ENCODE measurements around the gene TTC7B.

The TTC7B gene

DNA sequence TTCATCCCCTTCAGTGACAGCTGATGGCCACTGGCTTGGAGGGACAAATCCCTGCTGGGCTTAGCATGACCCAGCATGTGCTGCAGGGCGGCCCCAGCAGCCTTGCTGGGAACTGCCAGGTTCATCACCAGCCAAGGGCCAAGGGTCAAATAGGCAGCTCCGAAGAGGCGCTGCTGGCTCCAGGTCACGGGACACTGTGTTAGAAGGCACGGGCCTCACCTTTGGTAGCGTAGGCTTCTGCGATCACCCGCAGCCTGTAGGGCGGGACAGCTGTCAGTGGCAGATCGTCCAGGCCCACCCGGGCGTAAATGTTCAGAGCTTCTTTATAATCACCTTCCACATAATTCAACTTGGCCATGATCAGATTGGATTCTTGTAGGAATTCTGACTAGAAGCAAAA, 35.7 kb downstream of the TTC7B start:
- Histone ChIP-seq H2BK12ac (ENCODE audit: low read length) (no peak overlapping the region), H2BK120ac (ENCODE audit: insufficient read depth, low read length, poor library complexity) (no peak overlapping the region)
- no peak for DNase-seq

DNA sequence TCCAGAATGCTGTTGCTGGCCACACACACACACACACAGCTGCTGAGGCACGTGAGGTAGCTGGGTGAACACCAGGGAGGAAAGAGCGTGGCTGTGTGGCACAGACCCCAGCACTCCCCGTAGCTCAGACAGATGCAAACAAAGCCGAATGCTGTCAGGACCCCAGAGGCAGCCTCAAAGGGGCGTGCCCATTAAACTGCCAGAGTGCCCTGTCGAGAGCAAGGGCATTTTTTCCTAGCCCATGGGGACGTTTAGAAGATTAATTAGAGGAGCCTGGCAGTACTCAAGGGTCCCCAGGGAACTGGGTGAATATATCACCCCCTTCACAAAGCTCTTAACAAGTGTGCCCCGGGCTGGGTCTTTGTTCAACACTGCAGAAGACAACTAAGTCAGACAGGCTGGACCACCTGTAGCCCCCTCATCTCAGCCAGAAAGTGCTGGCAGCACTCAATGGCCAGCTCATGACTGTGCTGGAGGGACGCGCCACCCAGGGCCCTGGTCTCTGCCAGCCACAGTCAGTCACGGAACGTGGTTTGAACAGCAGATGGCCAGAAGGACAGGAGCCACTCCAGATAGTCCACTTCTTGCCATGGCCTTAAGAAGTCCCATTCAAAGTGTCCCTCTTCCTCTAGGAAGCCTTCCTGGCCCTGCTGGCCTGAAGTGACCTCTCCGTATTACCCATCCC, 37.5 kb downstream of the TTC7B start:
- no peaks in the 10 kb centered on the region for H3K4me1 ChIP-seq (ENCODE audit: control insufficient read depth in 1 of 2, insufficient read depth in 2 of 2, low read length in 2 of 2)
- H3K14ac ChIP-seq (ENCODE audit: low read length), result no peak overlapping the region
- H3K27ac ChIP-seq (ENCODE audit: low read depth, low read length), result no peak overlapping the region
- H4K91ac ChIP-seq (ENCODE audit: low read depth, low read length), result no peak overlapping the region
- peaks cover 24 to 35% of the 10 kb centered on the region in 2 experiments for H3K36me3 ChIP-seq (ENCODE audit: control insufficient read depth in 1 of 2, insufficient read depth in 2 of 2, low read length in 2 of 2)
- WGBS (ENCODE audit: extremely low coverage, insufficient coverage, insufficient read length), result no CpG with 5 or more reads among the region's 13 CpGs
- H3K18ac ChIP-seq (ENCODE audit: low read length), result no peak overlapping the region
- no peak overlapping the region for H2AFZ ChIP-seq (ENCODE audit: insufficient read depth, low read length, poor library complexity)
- H3K79me2 ChIP-seq (ENCODE audit: control insufficient read depth, insufficient read depth, low read length, poor library complexity), result no peaks in the 10 kb centered on the region
- H3K79me1 ChIP-seq (ENCODE audit: low read length), result no peaks in the 10 kb centered on the region
- no peak overlapping the region for H3K23ac ChIP-seq (ENCODE audit: low read length)
- no peak overlapping the region for H4K12ac ChIP-seq (ENCODE audit: low read depth, low read length)
- H3K27me3 ChIP-seq (ENCODE audit: insufficient read depth, low read length), result no peaks in the 10 kb centered on the region
- H4K8ac ChIP-seq (ENCODE audit: low read depth, low read length), result no peak overlapping the region
- H2BK120ac ChIP-seq (ENCODE audit: insufficient read depth, low read length, poor library complexity), result no peak overlapping the region
- H2BK12ac ChIP-seq (ENCODE audit: low read length), result no peak overlapping the region
- no peak overlapping the region for H2BK5ac ChIP-seq (ENCODE audit: low read depth, low read length, poor library complexity)
- H3K9me3 ChIP-seq (ENCODE audit: insufficient read depth, low read depth, low read length), result peaks cover 3% of the 10 kb centered on the region
- H3K9ac ChIP-seq (ENCODE audit: low read length), result no peak overlapping the region
- H3K4me3 ChIP-seq (ENCODE audit: low read depth, low read length), result no peak overlapping the region
- no peak overlapping the region for H2AK5ac ChIP-seq (ENCODE audit: low read length)
- DNase-seq, result no peak
- no peak overlapping the region for H3K4me2 ChIP-seq (ENCODE audit: low read length)
- H3K4ac ChIP-seq (ENCODE audit: low read depth, low read length), result no peak overlapping the region

More for the DNA sequence above, 35.7 kb downstream of the TTC7B start:
- no peak overlapping the region for H3K4ac ChIP-seq (ENCODE audit: low read depth, low read length)
- no peak overlapping the region for H2AK5ac ChIP-seq (ENCODE audit: low read length)
- H3K4me2 ChIP-seq (ENCODE audit: low read length), result no peak overlapping the region
- peaks cover 5 to 11% of the 10 kb centered on the region in 2 experiments for H3K4me1 ChIP-seq (ENCODE audit: control insufficient read depth in 1 of 2, insufficient read depth in 2 of 2, low read length in 2 of 2)
- H3K27me3 ChIP-seq (ENCODE audit: insufficient read depth, low read length), result no peaks in the 10 kb centered on the region
- H2AFZ ChIP-seq (ENCODE audit: insufficient read depth, low read length, poor library complexity), result no peak overlapping the region
- H4K8ac ChIP-seq (ENCODE audit: low read depth, low read length), result no peak overlapping the region
- no peaks in the 10 kb centered on the region for H3K79me2 ChIP-seq (ENCODE audit: control insufficient read depth, insufficient read depth, low read length, poor library complexity)
- H3K36me3 ChIP-seq (ENCODE audit: control insufficient read depth in 1 of 2, insufficient read depth in 2 of 2, low read length in 2 of 2), result peaks cover 34% of the 10 kb centered on the region in 2 experiments
- no peaks in the 10 kb centered on the region for H3K79me1 ChIP-seq (ENCODE audit: low read length)
- H4K12ac ChIP-seq (ENCODE audit: low read depth, low read length), result no peak overlapping the region
- H2BK5ac ChIP-seq (ENCODE audit: low read depth, low read length, poor library complexity), result no peak overlapping the region
- H3K9ac ChIP-seq (ENCODE audit: low read length), result no peak overlapping the region
- no peak overlapping the region for H3K4me3 ChIP-seq (ENCODE audit: low read depth, low read length)
- H4K91ac ChIP-seq (ENCODE audit: low read depth, low read length), result no peak overlapping the region
- no peak overlapping the region for H3K18ac ChIP-seq (ENCODE audit: low read length)
- no peak overlapping the region for H3K23ac ChIP-seq (ENCODE audit: low read length)
- no peak overlapping the region for H3K27ac ChIP-seq (ENCODE audit: low read depth, low read length)
- no peak overlapping the region for H3K14ac ChIP-seq (ENCODE audit: low read length)
- H3K9me3 ChIP-seq (ENCODE audit: insufficient read depth, low read depth, low read length), result peaks cover 3% of the 10 kb centered on the region
- no CpG with 5 or more reads among the region's 12 CpGs for WGBS (ENCODE audit: extremely low coverage, insufficient coverage, insufficient read length)

DNA sequence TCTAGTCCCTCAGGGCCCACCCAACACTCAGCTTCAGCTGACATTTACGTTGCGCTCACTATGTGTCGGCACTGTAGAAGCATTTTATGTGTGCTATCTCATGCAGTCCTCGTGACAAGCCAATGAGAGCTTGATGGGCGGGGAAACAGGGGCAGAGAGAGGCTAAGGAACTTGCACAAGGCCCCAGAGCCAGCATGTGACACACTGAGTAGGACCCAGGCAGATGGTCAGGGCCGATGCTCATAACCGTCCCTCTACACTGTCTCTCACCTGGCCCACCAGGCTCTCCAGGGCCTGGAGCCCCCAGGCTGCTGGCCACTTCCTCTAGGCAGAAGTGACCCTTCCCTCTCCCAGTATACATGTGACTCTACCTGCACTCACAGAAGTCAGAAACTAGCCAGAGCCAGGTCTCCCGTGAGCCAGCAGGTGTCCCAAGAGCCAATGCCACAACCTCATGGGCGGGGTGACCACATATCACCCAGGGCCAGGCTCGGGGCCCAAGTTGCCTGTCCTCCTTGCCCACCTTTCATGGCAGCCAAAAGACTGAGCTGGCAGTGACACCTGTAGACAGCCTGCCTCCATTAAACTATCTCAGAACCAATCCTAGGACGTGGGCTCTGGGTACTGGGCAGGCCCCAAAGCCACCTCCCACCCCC, 38.3 kb downstream of the TTC7B start:
- H3K4ac ChIP-seq (ENCODE audit: low read depth, low read length), result no peak overlapping the region
- H3K4me2 ChIP-seq (ENCODE audit: low read length), result no peak overlapping the region
- no peak overlapping the region for H3K4me3 ChIP-seq (ENCODE audit: low read depth, low read length)
- no peak overlapping the region for H2BK12ac ChIP-seq (ENCODE audit: low read length)
- no peak overlapping the region for H3K18ac ChIP-seq (ENCODE audit: low read length)
- no peak overlapping the region for H4K91ac ChIP-seq (ENCODE audit: low read depth, low read length)
- H2AK5ac ChIP-seq (ENCODE audit: low read length), result no peak overlapping the region
- H3K14ac ChIP-seq (ENCODE audit: low read length), result no peak overlapping the region
- H3K27ac ChIP-seq (ENCODE audit: low read depth, low read length), result no peak overlapping the region
- peaks cover 24 to 35% of the 10 kb centered on the region in 2 experiments for H3K36me3 ChIP-seq (ENCODE audit: control insufficient read depth in 1 of 2, insufficient read depth in 2 of 2, low read length in 2 of 2)
- no peaks in the 10 kb centered on the region for H3K4me1 ChIP-seq (ENCODE audit: control insufficient read depth in 1 of 2, insufficient read depth in 2 of 2, low read length in 2 of 2)
- no peak overlapping the region for H3K23ac ChIP-seq (ENCODE audit: low read length)
- H2BK120ac ChIP-seq (ENCODE audit: insufficient read depth, low read length, poor library complexity), result no peak overlapping the region
- H2BK5ac ChIP-seq (ENCODE audit: low read depth, low read length, poor library complexity), result no peak overlapping the region
- H3K79me2 ChIP-seq (ENCODE audit: control insufficient read depth, insufficient read depth, low read length, poor library complexity), result no peaks in the 10 kb centered on the region
- H3K9ac ChIP-seq (ENCODE audit: low read length), result no peak overlapping the region
- H4K8ac ChIP-seq (ENCODE audit: low read depth, low read length), result no peak overlapping the region
- H2AFZ ChIP-seq (ENCODE audit: insufficient read depth, low read length, poor library complexity), result no peak overlapping the region
- H4K12ac ChIP-seq (ENCODE audit: low read depth, low read length), result no peak overlapping the region
- H3K27me3 ChIP-seq (ENCODE audit: insufficient read depth, low read length), result no peaks in the 10 kb centered on the region
- no CpG with 5 or more reads among the region's 11 CpGs for WGBS (ENCODE audit: extremely low coverage, insufficient coverage, insufficient read length)
- DNase-seq, result peak in 1 of 2 donors; percentile 42
- H3K9me3 ChIP-seq (ENCODE audit: insufficient read depth, low read depth, low read length), result peaks cover 3% of the 10 kb centered on the region
- H3K79me1 ChIP-seq (ENCODE audit: low read length), result no peaks in the 10 kb centered on the region

DNA sequence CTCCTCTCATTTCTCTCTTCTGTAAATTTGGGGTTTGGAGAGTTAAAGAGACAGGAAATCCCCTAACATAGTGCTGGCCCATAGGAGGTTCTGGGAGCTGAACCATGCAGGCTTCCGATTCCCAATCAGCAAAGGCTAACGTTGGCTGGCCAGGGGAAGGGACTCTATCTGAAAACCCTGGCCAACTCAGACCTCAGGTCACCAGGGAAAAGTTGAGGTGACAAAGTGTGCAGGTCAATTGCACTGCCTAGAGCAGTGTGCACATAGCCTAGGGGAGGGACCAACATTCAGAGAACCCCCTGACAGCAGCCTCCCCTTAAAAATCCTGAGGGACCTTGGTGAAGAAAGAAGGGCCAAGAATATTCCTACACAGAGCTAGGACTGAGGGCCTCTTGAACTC, 38.9 kb downstream of the TTC7B start:
- Histone ChIP-seq H3K14ac (ENCODE audit: low read length) (no peak overlapping the region), H4K12ac (ENCODE audit: low read depth, low read length) (no peak overlapping the region), H3K18ac (ENCODE audit: low read length) (no peak overlapping the region), H3K27me3 (ENCODE audit: insufficient read depth, low read length) (no peaks in the 10 kb centered on the region), H4K91ac (ENCODE audit: low read depth, low read length) (no peak overlapping the region), H3K4ac (ENCODE audit: low read depth, low read length) (no peak overlapping the region), H3K23ac (ENCODE audit: low read length) (no peak overlapping the region), H2BK5ac (ENCODE audit: low read depth, low read length, poor library complexity) (no peak overlapping the region), H3K4me3 (ENCODE audit: low read depth, low read length) (no peak overlapping the region), H2AK5ac (ENCODE audit: low read length) (no peak overlapping the region), H3K36me3 (ENCODE audit: control insufficient read depth in 1 of 2, insufficient read depth in 2 of 2, low read length in 2 of 2) (peaks cover 24 to 38% of the 10 kb centered on the region in 2 experiments), H3K9me3 (ENCODE audit: insufficient read depth, low read depth, low read length) (peaks cover 3% of the 10 kb centered on the region), H3K27ac (ENCODE audit: low read depth, low read length) (no peak overlapping the region), H2BK12ac (ENCODE audit: low read length) (no peak overlapping the region), H3K4me2 (ENCODE audit: low read length) (no peak overlapping the region), H4K8ac (ENCODE audit: low read depth, low read length) (no peak overlapping the region), H2BK120ac (ENCODE audit: insufficient read depth, low read length, poor library complexity) (no peak overlapping the region), H3K4me1 (ENCODE audit: control insufficient read depth in 1 of 2, insufficient read depth in 2 of 2, low read length in 2 of 2) (no peaks in the 10 kb centered on the region), H3K9ac (ENCODE audit: low read length) (no peak overlapping the region), H3K79me1 (ENCODE audit: low read length) (no peaks in the 10 kb centered on the region), H2AFZ (ENCODE audit: insufficient read depth, low read length, poor library complexity) (no peak overlapping the region), H3K79me2 (ENCODE audit: control insufficient read depth, insufficient read depth, low read length, poor library complexity) (no peaks in the 10 kb centered on the region)
- DNase-seq, result no peak
- WGBS (ENCODE audit: extremely low coverage, insufficient coverage, insufficient read length), result no CpG with 5 or more reads among the region's 2 CpGs

Measured in trophoblast cell (in vitro differentiated cells and primary cell).